H9 (cell line): Measurements from ENCODE around the gene OR2A12. TPM values are rescaled to one million over a fixed set of nuclear protein-coding genes. Genes with fewer than 3 reads are reported as not detected.

Experiments used
- DNase-seq: peaks from one replicate; pipeline ENCODE4 v3.0.0-alpha.2; 2017
- H2AFZ ChIP-seq: one replicate; pipeline ENCODE4 v1.6.1; 2013; ENCODE audit warnings: mild to moderate bottlenecking, low read length, control low read depth, moderate library complexity
- H2AK5ac ChIP-seq: 2 replicates; pipeline ENCODE4 v1.6.1; 2013; ENCODE audit warnings: low read length, control low read depth, mixed read lengths; ENCODE audit not compliant: insufficient read length
- H2BK120ac ChIP-seq: one replicate; pipeline ENCODE4 v1.6.1; 2013; ENCODE audit warnings: low read depth, mild to moderate bottlenecking, low read length, control low read depth, inconsistent platforms; ENCODE audit not compliant: poor library complexity, severe bottlenecking
- H2BK12ac ChIP-seq: 2 replicates; pipeline ENCODE4 v1.6.1; 2013; ENCODE audit warnings: low read length, control low read depth, mixed read lengths, low read depth; ENCODE audit not compliant: insufficient read length
- H2BK15ac ChIP-seq: 2 replicates; pipeline ENCODE4 v1.6.1; 2013; ENCODE audit warnings: low read depth, low read length, control low read depth
- H2BK20ac ChIP-seq: one replicate; pipeline ENCODE4 v1.6.1; 2013; ENCODE audit warnings: low read depth, mild to moderate bottlenecking, low read length, control low read depth, inconsistent platforms; ENCODE audit not compliant: poor library complexity, severe bottlenecking
- H2BK5ac ChIP-seq: 2 replicates; pipeline ENCODE4 v1.6.1; 2013; ENCODE audit warnings: low read length, control low read depth, mixed read lengths; ENCODE audit not compliant: insufficient read length
- H3K14ac ChIP-seq: 2 replicates; pipeline ENCODE4 v1.6.1; 2013; ENCODE audit warnings: low read length, control low read depth; ENCODE audit not compliant: insufficient read depth
- H3K18ac ChIP-seq: 2 replicates; pipeline ENCODE4 v1.6.1; 2013; ENCODE audit warnings: low read depth, mild to moderate bottlenecking, mixed read lengths, low read length, control low read depth; ENCODE audit not compliant: insufficient read length
- H3K23ac ChIP-seq: 2 replicates; pipeline ENCODE4 v1.6.1; 2013; ENCODE audit warnings: low read length, control low read depth, mixed read lengths, low read depth; ENCODE audit not compliant: insufficient read length
- H3K23me2 ChIP-seq: 2 replicates; pipeline ENCODE4 v1.6.1; 2013; ENCODE audit warnings: low read depth, mild to moderate bottlenecking, mixed read lengths, low read length, control low read depth; ENCODE audit not compliant: insufficient read length, poor library complexity, severe bottlenecking
- H3K27ac ChIP-seq: 2 replicates; pipeline ENCODE4 v1.5.1; 2013; ENCODE audit warnings: low read length, control low read depth, mixed read lengths, low read depth; ENCODE audit not compliant: insufficient read length
- H3K27me3 ChIP-seq: 2 replicates; pipeline ENCODE4 v1.6.1; 2013; ENCODE audit warnings: low read length, control low read depth, inconsistent platforms; ENCODE audit not compliant: insufficient read depth
- H3K4ac ChIP-seq: 2 replicates; pipeline ENCODE4 v1.6.1; 2013; ENCODE audit warnings: low read depth, mild to moderate bottlenecking, control low read depth, inconsistent platforms, low read length, moderate library complexity
- H3K4me1 ChIP-seq: 2 replicates; pipeline ENCODE4 v1.6.1; 2013; ENCODE audit warnings: low read length, control low read depth, inconsistent platforms; ENCODE audit not compliant: insufficient read depth
- H3K4me2 ChIP-seq: 2 replicates; pipeline ENCODE4 v1.6.1; 2013; ENCODE audit warnings: low read length, control low read depth, mixed read lengths; ENCODE audit not compliant: insufficient read length, insufficient read depth
- H3K56ac ChIP-seq: 2 replicates; pipeline ENCODE4 v1.6.1; 2013; ENCODE audit warnings: low read depth, mild to moderate bottlenecking, mixed read lengths, low read length, control low read depth; ENCODE audit not compliant: insufficient read length
- H3K79me1 ChIP-seq: 2 replicates; pipeline ENCODE4 v1.6.1; 2013; ENCODE audit warnings: low read depth, mild to moderate bottlenecking, moderate library complexity, low read length, control low read depth, inconsistent platforms; ENCODE audit not compliant: insufficient read depth, poor library complexity, severe bottlenecking
- H3K79me2 ChIP-seq: 2 replicates; pipeline ENCODE4 v1.6.1; 2013; ENCODE audit warnings: low read length, control low read depth, inconsistent platforms; ENCODE audit not compliant: insufficient read depth
- H3K9ac ChIP-seq: 2 replicates; pipeline ENCODE4 v1.6.1; 2013; ENCODE audit warnings: low read length, control low read depth, mixed read lengths; ENCODE audit not compliant: insufficient read length; ENCODE audit errors: extremely low read depth
- H3K9me3 ChIP-seq: one replicate; pipeline ENCODE4 v1.6.1; 2013; ENCODE audit warnings: low read depth, low read length, inconsistent platforms; ENCODE audit not compliant: control insufficient read depth
- H3T11ph ChIP-seq: one replicate; pipeline ENCODE4 v1.6.1; 2013; ENCODE audit warnings: mild to moderate bottlenecking, low read length, control low read depth, inconsistent platforms
- H4K20me1 ChIP-seq: one replicate; pipeline ENCODE4 v1.6.1; 2013; ENCODE audit not compliant: control insufficient read depth, insufficient read length, insufficient read depth
- H4K5ac ChIP-seq: 2 replicates; pipeline ENCODE4 v1.6.1; 2013; ENCODE audit warnings: low read depth, mild to moderate bottlenecking, mixed read lengths, low read length, control low read depth; ENCODE audit not compliant: insufficient read length
- H4K8ac ChIP-seq: replicated peaks from 2 replicates; pipeline ENCODE4 v1.6.1; 2013; ENCODE audit warnings: low read length, control low read depth, mixed read lengths, low read depth; ENCODE audit not compliant: insufficient read length
- H4K91ac ChIP-seq: 2 replicates; pipeline ENCODE4 v1.6.1; 2013; ENCODE audit warnings: low read depth, mild to moderate bottlenecking, moderate library complexity, mixed read lengths, low read length, control low read depth; ENCODE audit not compliant: insufficient read length
- H3K27ac Mint-ChIP-seq, 3 experiments: 2 replicates in 2 of 3; 3 replicates in 1 of 3; pipeline ENCODE4 v1.8.0; 2020 to 2021; ENCODE audit warnings: mixed read lengths in 3 of 3, mild to moderate bottlenecking in 1 of 3, moderate library complexity in 1 of 3
- H3K27me3 Mint-ChIP-seq: 2 replicates; pipeline ENCODE4 v1.8.0; 2021; ENCODE audit warnings: low read depth, mild to moderate bottlenecking, moderate library complexity, mixed read lengths
- H3K36me3 Mint-ChIP-seq, 3 experiments: 2 replicates in 2 of 3; 3 replicates in 1 of 3; pipeline ENCODE4 v1.8.0; 2020 to 2021; ENCODE audit warnings: low read depth in 3 of 3, mixed read lengths in 3 of 3; ENCODE audit not compliant: insufficient read depth in 1 of 3
- H3K4me1 Mint-ChIP-seq, 2 experiments: 2 replicates each; pipeline ENCODE4 v1.8.0; 2020; ENCODE audit warnings: mixed read lengths in 2 of 2
- H3K4me3 Mint-ChIP-seq, 2 experiments: 2 replicates in 1 of 2; 3 replicates in 1 of 2; pipeline ENCODE4 v1.8.0; 2020 to 2021; ENCODE audit warnings: mild to moderate bottlenecking in 2 of 2, mixed read lengths in 2 of 2, moderate library complexity in 1 of 2
- H3K9me3 Mint-ChIP-seq, 2 experiments: 2 replicates in 1 of 2; 3 replicates in 1 of 2; pipeline ENCODE4 v1.8.0; 2020; ENCODE audit warnings: mild to moderate bottlenecking in 2 of 2, mixed read lengths in 2 of 2, moderate library complexity in 1 of 2
- WGBS: extraction: QIAGEN DNeasy Blood & Tissue Kit; methylation state at CpG from one replicate; pipeline ENCODE4 v1.1.7; 2013; ENCODE audit warnings: missing lambda C conversion rate, low lambda C conversion rate, mixed read lengths; ENCODE audit not compliant: insufficient read length; ENCODE audit errors: extremely low coverage; 5-methylcytosine and 5-hydroxymethylcytosine counted together
- total RNA-seq: library from RNA; stranded (reverse); gene quantifications from 2 replicates; pipeline ENCODE4 v1.2.1, GENCODE V29; 2021
- TF ChIP-seq, protein P1 (sequence below): fragments of 200-600 bp; sonication (generic); conservative IDR thresholded peaks from 3 replicates; pipeline ENCODE4 v1.8.0; 2021; ENCODE audit warnings: antibody characterized with exemption, mild to moderate bottlenecking

OR2A12 gene
- total RNA-seq, 1 experiment from 2014 or later, result not detected

DNA sequence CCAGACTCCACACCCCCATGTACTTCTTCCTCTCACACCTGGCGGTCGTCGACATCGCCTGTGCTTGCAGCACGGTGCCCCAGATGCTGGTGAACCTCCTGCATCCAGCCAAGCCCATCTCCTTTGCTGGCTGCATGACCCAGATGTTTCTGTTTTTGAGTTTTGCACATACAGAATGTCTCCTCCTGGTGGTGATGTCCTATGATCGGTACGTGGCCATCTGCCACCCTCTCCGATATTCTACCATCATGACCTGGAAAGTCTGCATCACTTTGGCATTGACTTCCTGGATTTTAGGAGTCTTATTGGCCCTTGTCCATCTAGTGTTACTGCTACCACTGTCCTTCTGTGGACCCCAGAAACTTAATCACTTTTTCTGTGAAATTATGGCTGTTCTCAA is 11.7 kb upstream of the OR2A12 start:
- no peaks in the 10 kb centered on the region for H3K9me3 ChIP-seq
- no peak overlapping the region for H2BK5ac ChIP-seq
- no peaks in the 10 kb centered on the region for H3K79me2 ChIP-seq
- WGBS, result no CpG with 5 or more reads among the region's 8 CpGs
- H2AK5ac ChIP-seq, result no peak overlapping the region
- no peaks in the 10 kb centered on the region for H3K79me1 ChIP-seq
- H2BK20ac ChIP-seq, result no peak overlapping the region
- H2BK12ac ChIP-seq, result no peak overlapping the region
- no peaks in the 10 kb centered on the region for H3K23me2 ChIP-seq
- no peaks in the 10 kb centered on the region for H3K4me1 Mint-ChIP-seq
- no peak overlapping the region; a peak in 1 of 7 replicates for H3K27ac Mint-ChIP-seq
- no peak overlapping the region for H3T11ph ChIP-seq
- H2AFZ ChIP-seq, result no peak overlapping the region
- no peak overlapping the region for H2BK120ac ChIP-seq
- no peak for DNase-seq
- H3K27me3 Mint-ChIP-seq, result 0 out of 2 replicates have a peak, but pooled peaks cover 1% of the 10 kb centered on the region
- H3K14ac ChIP-seq, result no peak overlapping the region
- no peak overlapping the region for H3K56ac ChIP-seq
- H3K9me3 Mint-ChIP-seq, result no peaks in the 10 kb centered on the region
- no peaks in the 10 kb centered on the region for H3K4me1 ChIP-seq
- H3K36me3 Mint-ChIP-seq, result no peaks in the 10 kb centered on the region
- H3K27ac ChIP-seq, result no peak overlapping the region
- no peak overlapping the region for H3K23ac ChIP-seq
- no peak overlapping the region for H4K8ac ChIP-seq
- H3K4ac ChIP-seq, result no peak overlapping the region
- TF ChIP-seq, protein P1, sequence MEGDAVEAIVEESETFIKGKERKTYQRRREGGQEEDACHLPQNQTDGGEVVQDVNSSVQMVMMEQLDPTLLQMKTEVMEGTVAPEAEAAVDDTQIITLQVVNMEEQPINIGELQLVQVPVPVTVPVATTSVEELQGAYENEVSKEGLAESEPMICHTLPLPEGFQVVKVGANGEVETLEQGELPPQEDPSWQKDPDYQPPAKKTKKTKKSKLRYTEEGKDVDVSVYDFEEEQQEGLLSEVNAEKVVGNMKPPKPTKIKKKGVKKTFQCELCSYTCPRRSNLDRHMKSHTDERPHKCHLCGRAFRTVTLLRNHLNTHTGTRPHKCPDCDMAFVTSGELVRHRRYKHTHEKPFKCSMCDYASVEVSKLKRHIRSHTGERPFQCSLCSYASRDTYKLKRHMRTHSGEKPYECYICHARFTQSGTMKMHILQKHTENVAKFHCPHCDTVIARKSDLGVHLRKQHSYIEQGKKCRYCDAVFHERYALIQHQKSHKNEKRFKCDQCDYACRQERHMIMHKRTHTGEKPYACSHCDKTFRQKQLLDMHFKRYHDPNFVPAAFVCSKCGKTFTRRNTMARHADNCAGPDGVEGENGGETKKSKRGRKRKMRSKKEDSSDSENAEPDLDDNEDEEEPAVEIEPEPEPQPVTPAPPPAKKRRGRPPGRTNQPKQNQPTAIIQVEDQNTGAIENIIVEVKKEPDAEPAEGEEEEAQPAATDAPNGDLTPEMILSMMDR, result no peak
- H3K4me3 Mint-ChIP-seq, result no peak overlapping the region
- H3K18ac ChIP-seq, result no peak overlapping the region
- H3K9ac ChIP-seq, result no peak overlapping the region
- no peaks in the 10 kb centered on the region for H4K20me1 ChIP-seq
- no peak overlapping the region for H2BK15ac ChIP-seq
- no peaks in the 10 kb centered on the region for H3K27me3 ChIP-seq
- no peak overlapping the region for H3K4me2 ChIP-seq
- H4K91ac ChIP-seq, result no peak overlapping the region
- H4K5ac ChIP-seq, result no peak overlapping the region
